ENCODE measurements around the gene TSC22D1.

- TF ChIP-seq CREM (CRISPR knock-in tag; IDR thresholded peaks at IDR 0.05) (no peak), CTCF (IDR thresholded peaks at IDR 0.05) (no peak)
Observed at GRCh38 chr13:44463759-44464158, 112.4 kb downstream of the TSC22D1 start.

Measured in WTC11 (cell line).